Mesenteric fat pad (tissue), 1 donor: ENCODE results near the gene EGFL7. TPM values are rescaled to one million over a fixed set of nuclear protein-coding genes. Genes with fewer than 3 reads are reported as not detected.

Source experiments
- DNase-seq: peaks from one replicate; pipeline ENCODE4 v3.0.0-alpha.2; 2020; ENCODE audit warnings: low spot score
- total RNA-seq: library from RNA; stranded (reverse); fragmentation: NEBNext Ultra II Directional; extraction: Animal tissue kit (Norgen Biotek cat#: 25700); gene quantifications from one replicate; pipeline ENCODE4 v1.2.1, GENCODE V29; 2021
- donor health status: DM: yes; HTN: yes; CAD: no.

The EGFL7 gene
- total RNA-seq, 1 donor from 2014 or later = 155 TPM

DNA sequence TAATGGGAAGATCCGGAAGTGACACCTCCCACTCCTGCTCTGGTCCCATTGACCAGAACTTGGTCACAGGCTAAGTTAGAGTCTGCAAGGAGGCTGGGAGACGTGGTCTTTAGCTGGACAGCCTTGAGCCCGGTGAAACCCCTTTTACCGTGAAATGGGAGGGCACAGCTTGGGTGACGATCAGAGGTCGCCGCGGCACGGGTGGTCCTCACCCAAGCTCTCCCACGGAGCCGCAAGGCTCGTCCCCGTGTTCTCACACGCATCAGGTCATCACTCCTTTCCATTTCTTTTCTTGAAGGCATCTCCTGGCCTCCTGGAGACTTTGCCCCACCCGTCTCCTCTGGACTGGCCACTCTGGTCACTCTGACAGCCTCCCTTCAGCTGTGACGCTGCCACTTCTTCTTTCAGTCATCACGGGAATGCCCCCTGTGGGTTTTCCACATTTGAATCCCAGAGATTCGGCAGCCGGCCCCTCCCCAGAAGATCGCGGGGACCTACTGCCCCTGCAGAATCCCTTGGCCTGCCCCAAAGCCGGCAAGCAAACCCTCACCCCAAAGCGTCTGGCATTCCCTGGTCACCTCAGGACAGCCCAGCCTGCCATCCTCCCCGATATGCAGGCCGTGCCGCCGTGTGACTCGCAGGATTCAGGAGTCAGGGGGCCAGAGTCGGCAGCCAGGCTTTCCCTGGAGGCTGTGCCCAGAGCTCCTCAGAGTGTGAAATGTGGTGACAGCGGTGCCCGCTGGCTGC, 18.9 kb upstream of the EGFL7 start:
- no peak for DNase-seq

DNA sequence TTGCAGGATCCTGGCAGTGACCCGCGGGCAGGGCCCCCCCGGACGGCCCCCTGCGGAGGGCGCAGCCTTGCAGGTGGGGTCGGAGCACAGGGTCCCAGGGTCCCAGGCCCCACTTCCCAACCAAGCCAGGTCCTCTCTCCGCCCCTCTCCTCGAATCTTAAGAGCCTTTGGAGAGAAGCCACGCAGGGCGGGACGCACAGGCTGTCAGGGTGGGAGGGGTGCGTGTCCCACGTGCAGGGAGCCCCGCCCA, 18.4 kb upstream of the EGFL7 start:
- no peak for DNase-seq

DNA sequence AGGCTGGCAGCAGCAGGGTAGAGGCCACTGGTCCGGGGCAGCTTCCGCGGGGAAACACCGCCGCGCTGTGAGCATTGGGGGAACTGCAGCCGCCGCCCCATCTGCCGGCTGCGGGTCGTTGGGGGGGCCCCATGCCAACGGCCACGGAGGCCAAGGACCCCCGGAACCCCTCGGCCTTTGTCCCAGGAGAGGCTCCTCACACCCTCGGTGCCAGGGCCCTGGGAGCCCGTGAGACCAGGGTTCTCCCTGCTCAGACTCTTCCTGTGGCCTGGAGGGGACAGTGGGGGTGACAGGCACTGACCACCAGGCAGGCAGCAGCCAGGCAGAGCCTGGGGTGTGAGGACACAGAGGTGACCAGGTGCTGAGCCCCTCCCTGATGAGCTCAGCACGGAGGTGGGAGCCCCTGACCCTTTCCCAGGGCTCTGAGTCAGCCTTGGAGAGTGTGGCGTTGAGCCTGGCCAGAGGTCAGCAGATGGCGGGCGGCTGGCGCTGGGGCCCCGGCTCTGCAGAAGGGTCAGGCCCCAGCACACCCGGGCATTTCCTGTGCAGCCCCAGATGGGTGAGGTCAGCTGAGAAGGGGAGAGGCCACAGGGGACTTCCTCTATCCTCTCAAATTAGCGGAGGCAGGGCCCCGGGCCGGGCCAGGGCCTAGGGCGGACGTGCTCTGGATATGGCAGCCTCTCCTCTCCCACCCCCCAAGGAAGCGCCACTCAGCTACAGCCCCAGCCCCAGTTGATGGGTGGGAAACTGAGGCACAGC, 17.9 kb upstream of the EGFL7 start:
- peak; percentile 96 for DNase-seq

DNA sequence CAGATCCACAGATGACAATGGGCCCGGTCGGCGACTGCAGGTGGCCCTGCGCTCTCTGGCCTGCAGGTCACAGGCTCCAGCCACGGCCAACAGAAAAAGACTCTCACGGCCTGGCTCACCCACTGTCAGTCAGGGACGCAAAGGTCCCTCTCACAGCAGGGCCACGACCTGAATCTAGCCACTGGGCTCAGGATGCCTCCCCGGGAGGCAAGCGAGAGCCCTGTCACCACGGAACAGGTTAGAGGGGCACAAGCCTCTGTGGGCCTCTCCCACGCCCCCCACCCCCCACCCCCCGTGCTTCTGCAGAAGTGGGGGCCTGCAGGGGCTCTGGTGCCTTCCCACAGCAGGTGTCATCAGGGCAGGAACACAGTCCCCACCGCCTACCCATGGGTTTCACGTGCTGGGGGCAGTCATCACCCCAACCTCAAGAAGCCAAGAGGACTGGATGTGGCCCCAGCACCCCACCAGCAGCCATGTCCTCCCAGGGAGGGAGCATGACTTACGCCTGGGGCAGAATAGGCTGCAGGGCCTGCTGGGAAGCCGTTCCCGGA, 17.3 kb upstream of the EGFL7 start:
- DNase-seq = no peak

DNA sequence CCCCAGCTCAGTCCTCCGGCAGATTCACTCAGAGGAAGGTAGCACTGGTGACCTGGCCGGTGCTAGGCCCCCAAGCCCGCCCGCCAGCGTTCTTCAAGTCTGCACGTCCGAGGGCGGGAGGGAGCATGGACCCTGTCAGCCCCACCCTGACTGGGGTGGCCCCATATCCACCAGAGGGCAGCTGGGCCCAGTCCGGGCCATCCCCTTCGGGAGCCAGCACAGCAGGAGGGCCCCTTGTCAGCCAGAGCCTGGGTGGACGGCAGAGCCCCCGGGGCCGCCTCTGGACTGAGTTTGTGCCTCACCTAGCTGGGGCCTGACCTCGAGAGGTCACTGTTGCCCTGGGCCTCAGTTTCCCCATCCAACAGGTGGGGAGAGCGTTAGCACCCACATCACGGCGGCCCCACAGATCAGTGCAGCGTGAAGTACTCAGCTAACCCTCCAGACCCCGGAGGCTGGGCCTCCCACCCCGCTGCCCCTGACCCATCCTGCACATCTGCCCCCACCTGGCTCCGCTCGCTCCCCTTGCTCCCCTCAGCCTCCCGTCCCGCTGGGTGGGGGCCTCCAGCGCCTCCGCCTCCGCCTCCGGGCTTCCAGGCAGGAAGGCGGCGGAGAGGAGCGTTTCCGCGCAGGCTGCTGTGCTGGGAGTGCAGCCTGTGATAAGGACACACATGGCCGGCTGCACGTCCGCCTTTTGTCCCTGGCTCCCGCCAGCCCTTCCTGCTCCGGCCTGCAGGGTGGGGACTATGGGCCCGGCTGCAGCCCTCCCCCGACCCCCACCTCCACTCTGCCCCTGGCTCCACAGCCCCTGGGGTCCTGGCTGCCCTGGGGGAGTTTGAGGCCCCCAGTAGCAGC, 16.6 kb upstream of the EGFL7 start:
- no peak for DNase-seq

DNA sequence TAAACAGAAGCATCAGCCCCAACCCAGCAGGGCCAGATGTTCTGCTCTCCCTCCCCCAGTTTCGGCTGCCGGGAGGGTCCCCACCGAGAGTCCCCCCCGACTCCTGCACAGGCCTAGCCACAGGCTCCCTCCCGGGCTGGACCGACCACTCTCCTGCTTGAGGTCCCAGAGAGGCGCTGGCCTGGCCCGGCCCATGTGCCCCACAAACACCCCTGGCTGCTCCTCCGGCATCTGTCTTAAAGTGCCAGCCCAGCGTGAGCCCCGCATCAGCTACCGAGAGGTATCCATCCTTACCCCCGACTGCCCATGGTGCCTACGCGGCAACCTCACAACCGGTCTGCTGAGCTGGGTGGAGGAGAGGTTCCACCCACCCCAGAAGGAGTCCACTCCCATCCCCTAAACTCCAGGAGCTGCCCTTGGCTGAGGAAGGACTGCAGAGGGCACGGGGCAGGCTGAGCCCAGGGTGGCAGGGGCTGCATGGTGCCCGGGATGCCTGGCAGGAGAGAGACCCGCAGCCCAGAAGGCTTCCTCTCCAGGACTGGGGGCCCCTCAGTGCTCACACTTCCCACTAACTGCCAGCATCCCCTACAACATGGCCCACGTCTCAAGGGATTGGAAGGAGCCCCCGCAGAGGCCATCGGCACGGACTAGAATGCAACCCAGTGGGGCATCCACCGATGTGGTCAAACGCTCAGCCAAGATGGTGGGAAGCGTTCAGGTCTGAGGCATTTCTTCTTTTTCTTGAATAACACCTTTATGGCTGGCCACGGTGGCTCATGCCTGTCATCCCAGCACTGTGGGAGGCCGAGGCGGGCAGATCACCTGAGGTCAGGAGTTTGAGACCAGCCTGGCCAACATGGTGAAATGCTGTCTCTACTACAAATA, 15.6 kb upstream of the EGFL7 start:
- no peak for DNase-seq

DNA sequence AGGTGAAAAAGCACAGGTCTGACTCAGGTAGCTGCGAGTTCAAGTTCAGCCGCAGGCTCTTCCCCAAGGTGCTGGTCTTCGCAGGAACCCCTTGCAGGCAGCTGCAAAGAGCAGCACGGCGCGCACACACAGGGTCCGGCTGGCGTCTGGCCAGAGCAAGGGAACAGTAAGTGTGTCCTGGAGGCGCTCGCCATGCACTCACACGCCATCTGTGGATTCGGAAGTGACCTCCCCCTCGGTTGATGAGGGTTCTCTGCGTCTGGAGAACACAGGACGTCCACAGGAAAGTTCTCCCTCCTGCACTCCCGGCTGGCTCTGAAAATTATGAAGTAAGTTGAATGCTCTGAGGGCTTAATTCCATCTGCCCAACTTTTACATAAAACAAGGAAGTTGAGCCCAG, 14.0 kb upstream of the EGFL7 start:
- no peak for DNase-seq

DNA sequence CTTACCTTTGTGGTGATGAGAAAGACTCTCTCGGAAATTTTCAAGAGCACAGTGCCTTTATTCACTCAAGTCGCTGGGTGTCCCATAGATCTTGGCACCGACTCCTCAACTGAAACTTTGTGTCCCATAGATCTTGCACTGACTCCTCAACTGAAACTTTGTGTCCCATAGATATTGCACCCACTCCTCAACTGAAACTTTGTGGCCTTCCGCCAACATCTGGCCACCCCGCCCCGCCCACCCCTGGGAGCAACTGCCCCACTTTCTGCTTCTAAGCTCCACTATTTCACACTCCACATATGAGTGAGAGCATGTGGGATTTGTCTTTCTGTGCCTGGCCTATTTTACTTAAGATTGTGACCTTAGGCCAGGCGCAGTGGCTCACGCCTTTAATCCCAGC, 12.7 kb upstream of the EGFL7 start:
- DNase-seq = no peak

DNA sequence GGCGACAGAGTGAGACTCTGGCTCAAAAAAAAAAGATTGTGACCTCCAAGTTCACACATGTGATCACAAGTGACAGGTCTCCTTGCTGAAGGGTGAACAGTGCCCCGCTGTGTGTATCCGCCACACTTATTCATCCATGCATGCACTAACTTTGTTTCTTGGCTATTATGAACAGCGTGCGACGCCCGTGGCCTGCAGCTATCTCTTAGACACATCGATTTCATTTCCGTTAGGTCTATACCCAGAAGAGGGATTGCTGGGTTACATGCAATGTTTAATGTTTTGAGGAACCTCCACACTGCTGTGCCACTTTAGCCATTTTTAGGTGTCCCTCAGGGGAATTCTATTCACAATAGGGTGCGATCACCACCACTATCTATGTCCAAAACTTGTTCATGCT, 12.1 kb upstream of the EGFL7 start:
- DNase-seq = no peak

DNA sequence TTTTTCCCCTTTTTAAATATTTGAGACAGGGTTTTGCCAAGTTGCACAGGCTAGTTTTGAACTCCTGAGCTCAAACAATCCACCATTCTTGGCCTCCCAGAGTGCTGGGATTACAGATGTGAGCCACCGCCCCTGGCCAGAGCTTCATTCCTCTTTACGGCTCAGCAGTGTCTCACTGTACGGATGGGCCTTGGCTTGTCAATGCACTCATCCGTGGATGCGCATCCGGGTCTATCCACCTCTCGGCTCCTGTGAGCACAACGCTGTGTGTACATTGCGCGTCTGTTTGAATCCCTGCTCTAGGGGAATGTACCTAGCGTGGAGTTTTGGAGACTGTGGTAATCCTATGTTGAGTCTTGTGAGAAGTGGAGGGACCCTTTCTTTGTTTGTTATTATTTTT, 10.9 kb upstream of the EGFL7 start:
- DNase-seq = no peak

DNA sequence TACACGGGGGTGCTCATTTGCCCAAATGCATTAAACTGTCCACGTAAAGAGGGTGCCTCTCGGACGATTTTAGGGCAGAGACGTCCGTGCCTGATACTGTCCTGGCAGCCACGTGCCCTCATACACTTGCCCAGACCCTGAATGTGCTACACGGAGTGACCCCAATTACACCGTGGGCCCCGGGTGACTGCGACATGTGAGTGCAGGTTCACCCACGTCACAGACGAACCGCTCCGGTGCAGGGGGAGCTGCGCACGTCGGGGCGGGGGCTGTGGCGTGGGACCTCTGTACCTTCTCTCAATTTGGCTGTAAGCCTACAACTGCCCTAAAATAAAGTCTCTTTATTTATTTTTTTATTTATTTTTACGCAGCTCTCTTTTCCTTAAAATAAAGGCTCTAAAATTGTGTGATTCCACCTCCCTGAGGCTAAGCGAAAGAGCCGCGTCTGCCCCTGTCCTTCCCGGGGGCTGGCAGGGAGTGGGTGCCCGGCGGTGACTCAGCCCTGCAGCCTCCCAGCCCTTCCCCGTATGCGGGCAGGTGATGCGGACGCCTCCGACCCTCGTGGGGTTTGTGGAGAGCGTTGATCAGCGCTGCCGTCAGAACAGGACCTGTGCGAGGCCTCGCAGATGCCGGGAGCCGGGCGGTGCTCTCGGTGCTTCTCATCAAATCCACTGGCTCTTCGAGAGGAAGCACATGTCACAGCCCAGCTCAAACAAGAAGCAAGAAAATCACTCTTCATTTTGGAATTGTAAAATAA, 9.2 kb upstream of the EGFL7 start:
- DNase-seq = no peak

DNA sequence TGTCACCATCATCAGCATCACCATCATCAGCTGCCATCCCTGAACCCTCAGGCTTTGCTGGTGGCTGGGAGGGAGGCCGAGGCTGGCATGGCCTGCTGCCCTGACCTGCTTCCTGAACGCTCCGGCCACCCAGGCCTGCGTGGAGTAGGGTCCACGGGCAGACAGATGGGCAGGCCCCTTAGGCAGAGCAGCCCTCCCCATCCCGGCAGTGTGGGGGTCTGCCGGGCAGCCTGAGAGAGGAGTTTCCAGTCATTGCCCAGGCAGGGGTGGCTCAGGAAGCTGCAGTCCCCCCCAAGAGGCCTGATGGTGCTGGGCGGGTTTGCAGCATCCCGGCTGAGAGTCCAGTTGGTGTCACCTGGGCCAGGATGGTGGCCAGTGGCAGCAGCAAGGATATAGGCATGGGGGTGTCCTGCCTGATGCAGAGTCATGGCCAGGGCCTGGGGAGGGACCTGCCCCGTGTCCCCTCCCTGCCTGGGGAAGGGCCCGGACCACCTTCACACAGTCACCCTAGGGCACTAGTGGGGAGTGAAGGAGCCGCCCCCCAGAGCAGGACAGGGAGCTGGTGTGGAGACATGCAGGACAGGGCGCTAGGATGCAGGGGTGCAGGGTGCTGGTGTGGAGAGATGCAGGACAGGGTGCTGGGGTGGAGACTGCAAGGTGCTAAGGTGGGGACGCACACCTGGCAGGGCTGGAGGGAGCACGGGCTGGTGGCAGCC, 7.7 kb upstream of the EGFL7 start:
- DNase-seq = no peak

DNA sequence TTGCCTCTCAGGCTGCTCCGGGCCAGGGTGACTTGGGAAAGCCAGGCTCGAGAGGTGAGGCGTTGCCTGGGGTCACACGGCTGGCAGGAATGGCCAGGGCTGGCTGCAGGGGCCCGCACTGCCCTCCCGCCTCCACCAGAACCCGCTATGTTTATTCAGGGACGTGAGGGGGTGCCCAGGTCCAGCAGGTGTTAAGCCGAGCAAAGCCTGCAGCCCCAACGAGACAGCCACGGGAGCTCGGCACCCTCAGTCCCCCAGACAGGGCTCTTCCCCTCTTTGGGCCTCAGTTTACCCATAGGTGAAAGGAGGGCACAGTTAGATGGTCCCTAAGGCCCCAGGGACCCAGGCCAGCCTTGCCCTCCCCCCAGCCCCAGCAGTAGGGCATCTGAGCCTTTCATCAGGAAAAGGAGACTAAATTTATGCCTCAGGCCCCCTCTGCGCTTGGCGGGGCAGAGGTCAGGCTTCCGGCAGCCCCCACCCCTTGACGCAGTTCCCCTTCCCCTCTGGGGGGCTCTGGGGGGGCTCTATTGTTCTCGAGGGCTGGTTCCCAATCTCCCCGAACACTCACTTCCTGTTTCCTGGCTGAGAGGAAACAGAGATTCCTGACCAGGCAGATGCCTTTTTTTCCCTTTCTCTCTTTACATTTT, 7.1 kb upstream of the EGFL7 start:
- DNase-seq = no peak

DNA sequence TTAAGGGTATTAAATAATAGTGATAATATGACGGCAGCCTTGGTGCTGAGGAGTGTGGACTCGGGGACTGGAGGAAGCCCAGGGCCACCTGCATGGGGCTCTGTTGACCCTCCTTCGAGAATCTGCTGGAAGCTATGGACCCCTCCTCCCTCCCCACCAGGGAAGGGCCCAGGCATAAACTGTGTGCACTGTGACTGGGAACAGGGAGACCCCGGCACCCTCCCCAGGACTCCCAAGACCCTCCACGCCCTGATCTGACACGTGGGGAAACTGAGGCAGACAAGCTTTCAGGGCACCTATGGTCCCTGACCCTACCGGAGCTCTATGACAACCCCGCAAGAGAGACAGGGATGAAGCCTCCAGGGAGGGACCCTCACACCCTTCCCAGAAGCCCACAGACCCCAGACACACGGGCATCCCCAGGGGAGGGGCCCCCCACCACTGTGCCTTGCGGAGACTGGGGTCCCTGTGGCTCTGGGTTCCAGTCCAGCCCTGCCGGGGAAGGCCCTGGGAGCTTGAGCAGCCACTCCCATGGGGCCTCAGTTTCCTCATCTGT, 6.5 kb upstream of the EGFL7 start:
- no peak for DNase-seq

DNA sequence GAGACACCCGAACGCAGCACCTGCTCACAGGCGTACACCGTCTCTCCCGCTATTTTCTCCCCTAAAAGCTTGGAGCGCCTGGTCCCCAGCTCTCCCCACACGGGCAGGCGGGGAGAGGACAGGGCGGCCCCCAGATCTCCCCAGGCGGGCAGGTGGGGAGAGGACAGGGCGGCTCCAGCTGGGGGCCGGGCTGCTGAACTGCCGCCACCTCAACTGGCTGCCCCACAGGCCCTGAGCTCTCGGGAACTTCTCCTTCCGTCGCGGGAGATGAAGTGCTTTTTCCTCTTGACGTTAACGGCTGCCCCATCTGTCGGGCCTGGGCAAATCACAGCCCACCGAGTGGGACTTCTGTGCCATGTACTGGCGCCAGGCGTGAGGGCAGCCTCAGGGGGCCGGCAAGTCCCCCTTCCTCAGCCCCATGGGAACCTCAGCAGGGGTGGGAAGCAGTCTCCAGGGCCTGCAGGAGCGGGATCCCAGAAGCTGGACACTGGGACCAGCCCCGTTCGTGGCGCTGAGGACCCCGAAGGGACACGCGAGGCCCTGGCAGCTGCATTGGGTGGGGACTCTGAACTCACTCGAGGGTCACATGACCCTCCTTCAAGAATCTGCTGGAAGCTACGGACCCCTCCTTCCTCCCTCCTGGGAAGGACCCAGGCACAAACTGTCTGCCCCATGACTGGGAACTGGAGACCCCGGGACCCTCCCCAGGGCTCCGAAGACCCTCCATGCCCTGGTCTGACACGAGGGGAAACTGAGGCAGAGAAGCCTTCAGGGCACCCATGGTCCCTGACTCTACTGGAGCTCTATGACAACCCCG, 5.7 kb upstream of the EGFL7 start:
- DNase-seq = no peak

DNA sequence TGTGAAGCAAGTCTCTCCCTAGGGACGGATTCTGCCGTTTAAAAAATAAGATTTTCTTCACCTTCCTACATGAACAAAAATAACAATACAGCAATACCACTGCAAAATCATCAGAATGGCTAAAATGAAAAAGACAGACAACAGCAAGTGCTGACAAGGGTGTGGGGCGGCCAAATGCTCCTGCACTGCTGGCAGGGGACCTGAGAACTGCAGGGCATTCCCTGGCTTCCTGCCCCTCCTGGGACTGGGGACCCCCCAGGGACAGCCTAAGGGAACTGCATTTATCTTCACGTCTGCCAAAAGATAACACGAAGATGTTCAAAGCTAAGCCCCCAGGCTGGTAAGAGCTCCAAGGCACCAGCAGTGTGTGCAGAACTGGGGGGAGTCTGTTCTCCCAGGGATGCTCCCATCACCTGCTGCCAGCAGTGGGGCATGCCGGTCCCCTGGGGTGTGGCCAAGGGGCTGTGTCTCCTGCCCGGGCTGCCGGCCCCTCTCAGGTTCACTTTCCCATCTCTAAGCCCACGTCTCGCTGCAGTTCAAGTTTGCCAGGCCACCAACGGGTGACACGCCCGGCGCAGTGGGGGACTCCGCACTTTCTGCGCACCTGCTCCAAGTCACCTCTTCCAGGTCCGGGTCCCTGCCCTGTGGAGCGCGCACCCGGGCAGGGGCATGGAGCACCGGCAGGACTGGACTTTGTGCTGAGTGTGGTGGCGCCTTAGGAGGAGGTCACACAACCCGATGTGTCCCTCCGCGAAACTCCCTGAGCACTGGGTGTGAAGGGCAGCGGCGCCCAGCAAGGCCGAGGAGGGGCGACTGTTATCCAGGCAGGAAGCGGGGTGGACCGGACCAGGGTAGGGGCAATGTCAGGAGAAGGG, 4.5 kb upstream of the EGFL7 start:
- no peak for DNase-seq
